GM18508 (cell line): ENCODE measurements around the gene GLO1.

Experiments
- ATAC-seq: cut with Tn5 transposase; IDR thresholded peaks from one replicate; pipeline ENCODE4 v1.9.1; 2021; ENCODE audit warnings: moderate number of reproducible peaks; ENCODE audit not compliant: insufficient read depth, unreplicated experiment

Gene GLO1

GRCh38 chr6:38631186-38631783 is 71.7 kb downstream of the GLO1 start:
- ATAC-seq = no peak
